Stimulated activated CD4-positive, alpha-beta T cell treated with anti-CD3 and anti-CD28 coated beads, TNF-alpha, amount 100 ng/mL, for 4 hours (primary cell): ENCODE data around the gene RNF40.

Experiments
- DNase-seq, 3 experiments: peaks; one replicate each; pipeline ENCODE4 v3.0.0-alpha.2; 2020; ENCODE audit warnings: low read depth in 3 of 3

RNF40 gene

DNA sequence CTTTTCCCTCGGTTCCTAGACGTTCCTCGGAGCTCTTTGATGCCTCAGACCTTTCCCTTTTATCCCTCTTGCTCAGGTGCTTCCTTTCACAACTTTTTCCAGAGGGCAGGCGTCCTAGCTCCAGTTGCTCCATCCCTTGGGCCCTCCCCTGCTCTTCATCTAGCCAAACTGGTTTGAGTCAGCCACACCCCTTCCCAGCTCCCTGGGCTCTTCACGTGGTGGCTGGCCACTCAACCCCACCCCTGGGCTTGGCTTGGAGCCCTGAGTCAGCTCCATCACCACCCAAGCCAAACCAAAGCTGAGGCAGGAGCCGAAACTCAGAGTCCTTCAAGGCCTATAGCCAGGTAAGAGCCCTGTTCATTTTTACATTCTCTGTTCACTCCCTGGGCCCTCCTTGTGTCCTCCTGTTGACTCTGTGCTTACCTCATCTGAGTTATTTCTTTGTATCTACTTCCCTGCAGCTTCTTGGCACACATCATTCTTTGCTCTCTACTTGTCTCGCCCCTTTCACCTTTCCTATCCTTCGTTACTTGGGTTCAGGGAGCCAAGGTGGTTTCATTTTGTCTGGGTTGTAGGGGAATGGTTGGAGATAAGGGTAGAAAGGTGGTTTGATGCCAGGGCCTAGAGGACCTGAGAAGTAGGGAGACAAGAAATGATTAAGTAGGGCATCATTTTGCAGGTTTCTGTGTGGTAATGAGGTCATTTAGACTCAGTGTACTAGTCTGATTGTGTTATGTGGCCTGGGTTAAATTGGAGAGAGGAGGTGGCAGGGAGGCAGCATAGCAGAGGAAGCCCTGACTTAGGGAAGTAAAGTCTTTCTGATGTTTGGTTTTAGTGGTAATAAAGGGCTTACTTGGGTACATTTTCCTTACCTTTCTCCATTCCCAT, 21.5 kb upstream of the RNF40 start:
- DNase-seq = no peak

DNA sequence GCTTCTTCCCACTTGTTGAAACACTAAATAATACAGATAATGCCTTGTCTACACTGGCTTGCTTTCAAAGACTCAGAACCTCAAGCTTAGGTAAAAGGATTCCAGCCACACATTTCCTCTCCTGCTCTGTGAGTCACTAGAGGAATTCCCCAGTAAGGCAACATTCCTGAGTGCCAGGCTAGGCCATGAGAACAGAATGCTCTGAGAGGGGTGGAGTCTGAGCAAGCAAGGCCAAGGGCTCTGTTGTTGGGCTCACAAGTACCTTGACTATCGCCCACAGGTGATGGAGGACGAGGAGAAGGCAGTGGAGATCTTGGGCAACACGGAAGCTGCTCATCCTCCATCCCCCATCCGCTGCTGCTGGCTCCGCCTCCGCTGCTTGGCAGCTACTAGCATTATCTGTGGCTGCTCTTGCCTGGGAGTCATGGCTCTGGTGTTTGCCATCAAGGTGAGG, 20.6 kb upstream of the RNF40 start:
- no peak for DNase-seq

DNA sequence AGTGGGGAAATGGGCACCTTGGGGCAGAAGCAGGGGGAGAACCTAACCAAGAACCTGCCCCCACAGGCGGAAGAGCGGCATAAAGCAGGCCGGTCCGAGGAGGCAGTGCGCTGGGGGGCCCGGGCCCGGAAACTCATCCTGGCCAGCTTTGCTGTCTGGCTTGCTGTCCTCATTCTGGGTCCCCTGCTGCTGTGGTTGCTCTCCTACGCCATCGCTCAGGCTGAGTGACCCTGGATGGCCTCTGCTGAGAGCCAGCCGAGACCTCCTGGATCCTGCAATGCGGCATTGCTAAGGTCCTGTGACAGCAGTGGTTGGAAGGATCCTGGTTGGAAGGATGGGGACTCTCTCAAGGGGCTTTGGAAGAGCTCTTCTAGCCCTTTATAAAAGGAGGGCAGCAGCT, 18.4 kb upstream of the RNF40 start:
- no peak for DNase-seq

DNA sequence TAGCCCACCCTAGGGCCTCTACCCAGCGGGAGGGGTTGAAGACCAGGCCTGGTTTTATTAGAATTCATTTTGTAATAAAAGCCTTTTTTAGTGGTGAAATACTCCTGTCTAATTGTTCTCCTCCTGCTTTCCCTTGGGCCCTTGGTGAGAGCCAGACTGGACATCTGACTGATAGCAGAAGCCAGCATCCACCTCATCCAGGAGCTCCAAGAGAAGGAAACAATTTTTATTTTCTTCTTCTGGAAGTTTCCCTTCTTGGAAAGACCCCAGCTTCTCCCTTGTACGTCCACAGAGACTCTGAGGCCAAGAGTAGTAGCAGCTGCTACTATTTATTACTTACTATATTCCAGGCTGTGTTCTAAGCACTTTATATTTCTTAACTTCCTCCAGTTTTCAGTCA, 17.9 kb upstream of the RNF40 start:
- no peak for DNase-seq

DNA sequence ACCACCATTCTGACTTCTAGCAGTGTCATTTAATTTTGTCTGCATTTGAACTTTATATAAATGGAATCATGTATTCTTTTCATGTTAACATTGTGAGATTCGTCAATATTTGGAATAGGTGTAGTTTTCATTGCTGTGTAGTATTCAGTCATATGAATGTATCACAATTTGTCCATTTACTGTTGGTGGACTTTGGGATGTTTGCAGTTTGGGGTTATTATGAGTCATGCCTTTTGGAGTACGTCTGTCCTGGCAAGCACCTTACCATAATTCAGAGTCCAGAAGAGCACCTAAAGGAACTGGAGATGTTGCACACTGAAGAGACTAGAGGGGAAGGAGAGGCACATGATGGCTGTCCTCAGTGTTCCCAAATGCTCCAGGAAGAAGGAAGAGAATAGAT, 17.0 kb upstream of the RNF40 start:
- no peak for DNase-seq

DNA sequence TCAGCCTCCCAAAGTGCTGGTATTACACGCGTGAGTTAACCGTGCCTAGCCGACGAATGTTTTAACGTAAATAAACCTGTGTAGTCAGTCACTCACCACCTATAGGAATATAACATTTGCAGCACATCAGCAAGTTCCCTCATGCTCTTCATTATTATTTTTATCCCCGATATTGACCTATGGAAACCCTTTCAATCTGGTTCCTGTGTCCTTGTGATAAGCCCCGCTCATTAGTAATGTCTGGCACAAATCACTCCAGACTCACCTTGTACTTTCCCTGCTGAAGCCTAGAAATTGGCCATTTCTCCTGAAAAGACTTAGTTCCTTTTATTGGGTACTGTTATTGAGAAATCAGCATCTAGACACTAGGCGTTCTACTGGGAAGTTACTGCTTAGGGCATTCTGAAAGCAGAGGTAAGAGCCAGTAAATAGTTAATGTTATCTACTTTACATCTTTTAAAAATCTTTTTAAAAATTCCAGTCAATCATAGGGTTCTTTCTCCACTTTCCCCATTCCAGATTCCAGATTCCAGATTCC, 15.4 kb upstream of the RNF40 start:
- DNase-seq = no peak

DNA sequence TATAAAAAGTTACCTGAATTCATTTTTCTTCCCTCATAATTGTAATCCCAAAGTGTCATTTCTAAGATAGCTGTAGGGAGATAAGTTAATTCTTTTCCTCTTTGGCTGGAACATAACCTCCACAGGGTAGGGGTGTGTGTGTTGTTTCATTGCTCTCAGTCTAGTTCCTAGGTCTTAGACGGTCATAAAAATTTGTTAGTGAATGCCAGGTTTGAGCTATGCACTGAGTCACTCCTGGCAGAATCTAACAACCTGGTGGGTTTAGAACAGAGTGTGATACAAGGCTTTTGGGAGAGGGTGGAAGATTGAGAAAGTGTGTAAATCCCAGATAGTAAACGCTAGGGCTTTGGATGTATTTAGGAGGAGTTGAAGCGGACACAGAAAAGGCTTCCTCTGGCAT, 14.8 kb upstream of the RNF40 start:
- no peak for DNase-seq

DNA sequence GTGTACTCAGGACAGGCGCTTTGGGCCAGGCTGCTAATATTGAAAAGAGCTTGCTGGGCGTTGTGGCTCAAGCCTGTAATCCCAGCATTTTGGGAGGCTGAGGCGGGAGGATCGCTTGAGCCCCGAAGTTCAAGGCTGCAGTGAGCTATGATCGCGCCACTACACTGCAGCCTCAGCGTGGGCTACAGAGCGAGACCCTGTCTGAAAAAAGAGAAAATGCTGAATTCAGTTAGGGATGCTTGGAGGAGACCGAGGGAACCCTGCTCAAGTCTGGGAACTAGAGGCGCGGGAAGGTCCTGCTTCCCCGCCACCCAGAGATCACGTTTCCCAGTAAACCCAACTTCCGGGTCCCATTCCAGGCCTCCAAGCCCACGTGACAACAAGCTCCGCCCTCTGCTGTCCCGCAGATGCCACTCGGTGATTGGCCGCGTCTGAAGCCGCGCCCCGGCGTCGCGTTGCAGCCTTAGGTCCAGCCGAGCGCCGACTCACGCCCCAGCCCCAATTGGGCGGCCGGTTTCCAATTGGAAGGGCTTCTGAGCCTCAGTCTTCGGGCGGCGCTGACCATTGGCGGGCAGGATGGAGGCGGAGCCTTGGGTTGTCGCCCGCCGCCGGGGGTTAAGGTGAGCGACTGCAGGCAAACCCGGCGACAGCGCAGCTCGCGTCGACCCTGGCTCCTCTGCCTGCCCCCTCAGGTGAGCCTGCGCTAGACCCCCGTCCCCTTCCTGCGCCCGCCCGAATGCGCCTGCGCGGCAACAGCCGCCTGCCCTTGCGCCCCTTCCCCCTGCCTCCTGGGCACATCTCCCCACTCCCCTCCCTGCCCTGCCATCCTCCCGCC, 14.1 kb upstream of the RNF40 start, which contains the start of gene PHKG2:
Gene PHKG2 (plus strand): TSS at position 627 of the 835 bp plus-strand sequence. CDS start 396 bp downstream, outside the sequence.
- peak; percentile 77 to 84 (median 83) for DNase-seq

DNA sequence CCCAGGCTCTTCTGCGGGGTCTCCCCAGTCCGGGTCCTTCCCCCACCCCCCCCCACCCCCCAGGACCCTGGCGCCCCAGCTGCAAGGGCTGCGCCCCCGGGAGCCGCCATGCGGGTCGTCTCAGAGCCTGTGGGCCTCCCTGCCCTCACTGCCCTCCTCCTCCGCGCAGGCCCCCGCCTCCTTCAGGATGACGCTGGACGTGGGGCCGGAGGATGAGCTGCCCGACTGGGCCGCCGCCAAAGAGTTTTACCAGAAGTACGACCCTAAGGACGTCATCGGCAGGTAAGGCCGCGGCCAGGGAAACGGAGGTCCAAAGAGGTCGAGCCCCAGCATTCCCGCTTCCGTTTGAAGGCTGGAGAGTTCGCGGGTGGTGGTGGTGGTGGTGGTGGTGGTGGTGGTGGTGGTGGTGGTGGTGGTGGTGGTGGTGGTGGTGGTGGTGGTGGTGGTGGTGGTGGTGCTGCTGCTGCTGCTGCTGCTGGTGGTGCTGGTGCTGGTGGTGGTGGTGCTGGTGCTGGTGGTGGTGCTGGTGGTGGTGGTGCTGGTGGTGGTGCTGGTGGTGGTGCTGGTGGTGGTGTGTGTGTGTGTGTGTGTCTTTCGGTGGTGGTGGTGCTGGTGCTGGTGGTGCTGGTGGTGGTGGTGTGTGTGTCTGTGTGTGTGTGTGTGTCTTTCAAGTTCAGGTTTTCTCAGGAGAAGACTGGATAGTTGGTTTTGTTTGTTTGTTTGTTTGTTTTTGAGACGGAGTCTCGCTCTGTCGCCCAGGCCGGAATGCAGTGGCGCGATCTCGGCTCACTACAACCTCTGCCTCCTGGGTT, 13.3 kb upstream of the RNF40 start:
- no peak for DNase-seq

DNA sequence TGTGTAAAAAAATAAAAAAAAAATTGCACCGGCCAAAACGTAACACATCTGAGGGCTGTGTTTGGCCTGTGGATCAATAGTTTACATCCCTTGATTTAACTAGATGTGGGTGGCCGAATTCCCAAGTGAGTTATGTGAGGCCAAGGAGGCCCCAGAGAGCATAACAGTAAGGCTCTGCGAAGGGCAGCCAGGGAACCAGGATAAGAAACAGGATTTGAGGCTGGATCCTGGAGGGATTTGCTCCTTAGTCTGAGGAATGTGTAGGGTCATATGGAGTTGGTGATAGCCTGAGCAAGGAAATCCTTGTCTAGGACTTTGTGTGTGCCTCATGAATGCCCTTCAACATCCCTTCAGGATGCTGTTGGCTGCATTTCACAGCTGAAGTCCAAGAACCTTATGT, 11.9 kb upstream of the RNF40 start:
- no peak for DNase-seq

DNA sequence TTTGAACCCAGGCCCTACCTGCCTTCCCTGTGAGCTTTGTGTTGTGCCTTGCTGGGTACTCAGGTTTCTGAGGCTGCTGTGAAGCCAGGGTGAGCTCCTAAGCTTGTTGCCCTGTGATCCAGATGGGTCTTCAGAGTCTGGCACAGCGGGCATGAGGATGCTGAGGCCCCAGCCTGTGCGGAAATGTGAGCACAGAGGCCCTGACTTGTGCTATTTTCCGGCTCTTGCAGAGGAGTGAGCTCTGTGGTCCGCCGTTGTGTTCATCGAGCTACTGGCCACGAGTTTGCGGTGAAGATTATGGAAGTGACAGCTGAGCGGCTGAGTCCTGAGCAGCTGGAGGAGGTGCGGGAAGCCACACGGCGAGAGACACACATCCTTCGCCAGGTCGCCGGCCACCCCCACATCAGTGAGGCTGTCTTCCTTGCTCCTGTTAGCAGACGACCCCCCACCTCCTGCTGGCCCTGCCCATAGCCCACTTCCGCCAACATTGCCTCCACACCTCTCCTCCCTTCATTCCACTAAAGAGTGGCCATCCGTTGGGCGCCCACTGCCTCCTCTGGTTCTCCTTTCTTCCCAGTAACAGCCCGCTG, 11.2 kb upstream of the RNF40 start:
- DNase-seq = no peak

DNA sequence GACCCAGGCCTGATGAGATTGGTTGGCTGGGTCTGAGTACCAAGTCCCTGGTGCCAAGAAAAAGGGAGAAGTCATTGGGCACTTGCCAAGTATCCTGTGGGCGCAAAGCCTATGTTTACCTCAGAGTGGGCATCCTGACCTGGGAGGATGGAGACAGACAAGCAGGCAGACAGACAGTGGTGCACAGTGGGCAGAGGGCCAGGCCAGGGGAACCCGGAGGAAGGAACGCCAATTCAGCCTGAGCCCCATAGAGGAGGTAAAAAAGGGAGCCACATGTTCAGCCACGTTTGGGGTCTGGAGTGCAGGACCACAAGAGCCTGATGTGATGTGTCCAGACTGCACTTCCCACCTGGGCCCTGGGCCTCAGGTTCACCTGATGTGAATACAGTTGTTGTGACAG, 8.5 kb upstream of the RNF40 start:
- DNase-seq = no peak

DNA sequence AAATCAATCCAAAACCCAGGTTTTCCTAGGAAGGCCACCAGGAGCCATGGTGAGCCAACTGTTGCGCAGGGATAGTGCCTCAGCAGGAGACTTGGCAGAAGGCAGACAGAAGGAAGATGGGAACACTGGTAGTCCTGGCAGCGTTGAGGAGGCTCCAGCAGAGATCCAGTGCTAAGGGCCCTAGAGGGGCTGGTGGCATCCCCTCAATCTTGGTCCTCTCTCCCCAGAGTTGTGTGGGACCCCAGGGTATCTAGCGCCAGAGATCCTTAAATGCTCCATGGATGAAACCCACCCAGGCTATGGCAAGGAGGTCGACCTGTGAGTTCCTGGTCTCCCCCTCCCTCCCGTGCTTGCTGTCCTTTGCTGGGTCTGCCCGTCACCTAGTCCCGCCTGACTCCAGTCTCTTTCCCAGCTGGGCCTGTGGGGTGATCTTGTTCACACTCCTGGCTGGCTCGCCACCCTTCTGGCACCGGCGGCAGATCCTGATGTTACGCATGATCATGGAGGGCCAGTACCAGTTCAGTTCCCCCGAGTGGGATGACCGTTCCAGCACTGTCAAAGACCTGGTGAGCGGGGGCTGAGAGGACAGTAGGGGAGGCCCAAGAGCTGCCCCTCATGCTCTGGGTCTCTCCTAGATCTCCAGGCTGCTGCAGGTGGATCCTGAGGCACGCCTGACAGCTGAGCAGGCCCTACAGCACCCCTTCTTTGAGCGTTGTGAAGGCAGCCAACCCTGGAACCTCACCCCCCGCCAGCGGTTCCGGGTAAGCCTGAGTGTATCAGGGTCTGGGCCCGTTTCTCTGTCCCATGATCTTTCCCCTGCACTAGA, 6.0 kb upstream of the RNF40 start:
- DNase-seq = no peak

DNA sequence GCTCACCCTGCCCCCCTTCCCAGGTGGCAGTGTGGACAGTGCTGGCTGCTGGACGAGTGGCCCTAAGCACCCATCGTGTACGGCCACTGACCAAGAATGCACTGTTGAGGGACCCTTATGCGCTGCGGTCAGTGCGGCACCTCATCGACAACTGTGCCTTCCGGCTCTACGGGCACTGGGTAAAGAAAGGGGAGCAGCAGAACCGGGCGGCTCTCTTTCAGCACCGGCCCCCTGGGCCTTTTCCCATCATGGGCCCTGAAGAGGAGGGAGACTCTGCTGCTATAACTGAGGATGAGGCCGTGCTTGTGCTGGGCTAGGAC, 5.4 kb upstream of the RNF40 start:
- no peak for DNase-seq

DNA sequence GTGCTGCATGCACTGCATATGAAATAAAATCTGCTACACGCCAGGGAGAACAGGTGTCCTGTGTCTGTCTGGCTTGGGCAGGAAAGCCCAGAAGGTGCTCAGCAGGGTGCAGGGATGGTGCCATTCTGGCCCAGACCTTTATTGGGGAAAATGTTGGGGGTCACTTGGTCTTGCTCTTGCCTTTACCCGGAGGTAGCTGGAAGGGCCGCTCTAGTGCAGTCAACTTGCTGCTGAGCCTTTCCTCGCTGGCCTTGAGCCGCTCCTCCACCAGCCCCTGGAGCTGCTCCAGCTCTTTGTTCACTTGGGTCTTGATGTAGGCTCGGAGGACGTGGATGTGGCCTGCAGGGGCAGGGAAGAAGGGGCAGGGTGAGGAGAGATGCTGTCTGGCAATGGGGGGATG, 4.8 kb upstream of the RNF40 start:
- DNase-seq = no peak

DNA sequence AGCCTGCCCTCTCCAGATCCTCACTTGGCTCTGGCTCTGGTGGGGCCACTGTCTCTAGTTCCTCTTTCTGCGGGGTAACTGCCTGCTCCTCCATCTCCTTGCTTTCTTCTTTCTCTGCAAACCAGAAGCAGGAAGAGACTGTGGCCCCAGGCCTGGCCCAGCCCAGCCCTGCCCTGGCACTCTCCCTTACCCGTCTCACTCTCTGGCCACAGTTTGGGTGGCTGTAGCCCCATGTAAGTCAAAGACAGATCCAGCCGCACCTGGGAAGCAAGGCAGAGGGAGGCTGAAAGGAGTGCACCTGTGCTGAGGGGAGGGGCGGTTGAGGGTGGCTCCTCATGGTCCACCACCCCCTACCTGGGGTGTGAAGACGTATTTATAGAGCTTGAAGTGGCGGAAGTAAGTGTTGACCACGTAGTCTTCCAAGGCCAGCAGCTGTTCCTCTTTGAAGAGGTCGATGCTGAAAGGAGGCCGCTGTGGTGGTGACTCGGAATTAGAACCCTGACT, 3.1 kb upstream of the RNF40 start:
- no peak for DNase-seq

DNA sequence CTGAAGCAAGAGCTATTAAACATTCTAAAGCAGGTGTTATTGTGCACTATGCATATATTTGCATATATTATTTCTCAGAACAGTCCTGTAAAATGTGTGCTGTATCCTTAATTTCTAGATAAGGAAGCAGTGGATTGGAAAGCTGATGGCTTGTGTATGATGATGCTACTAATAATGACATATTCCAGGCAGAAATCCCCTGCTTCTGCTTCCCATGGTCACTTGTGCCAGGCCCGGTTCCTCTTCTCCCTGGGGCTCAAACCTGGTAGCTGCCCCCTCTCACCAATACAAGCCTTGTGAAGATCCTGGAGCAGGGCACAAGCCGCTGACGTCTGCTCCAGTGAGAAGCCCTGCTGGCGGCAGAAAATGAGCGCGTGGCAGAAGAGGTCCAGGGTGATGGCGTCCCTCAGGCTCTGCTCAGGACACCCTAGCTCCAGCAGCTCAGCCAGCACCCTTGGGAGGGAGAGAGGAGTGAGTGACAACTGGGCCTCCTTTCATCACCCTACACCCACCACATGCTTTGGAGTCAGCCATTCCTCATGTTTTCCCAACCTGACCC, 2.0 kb upstream of the RNF40 start:
- DNase-seq = no peak

DNA sequence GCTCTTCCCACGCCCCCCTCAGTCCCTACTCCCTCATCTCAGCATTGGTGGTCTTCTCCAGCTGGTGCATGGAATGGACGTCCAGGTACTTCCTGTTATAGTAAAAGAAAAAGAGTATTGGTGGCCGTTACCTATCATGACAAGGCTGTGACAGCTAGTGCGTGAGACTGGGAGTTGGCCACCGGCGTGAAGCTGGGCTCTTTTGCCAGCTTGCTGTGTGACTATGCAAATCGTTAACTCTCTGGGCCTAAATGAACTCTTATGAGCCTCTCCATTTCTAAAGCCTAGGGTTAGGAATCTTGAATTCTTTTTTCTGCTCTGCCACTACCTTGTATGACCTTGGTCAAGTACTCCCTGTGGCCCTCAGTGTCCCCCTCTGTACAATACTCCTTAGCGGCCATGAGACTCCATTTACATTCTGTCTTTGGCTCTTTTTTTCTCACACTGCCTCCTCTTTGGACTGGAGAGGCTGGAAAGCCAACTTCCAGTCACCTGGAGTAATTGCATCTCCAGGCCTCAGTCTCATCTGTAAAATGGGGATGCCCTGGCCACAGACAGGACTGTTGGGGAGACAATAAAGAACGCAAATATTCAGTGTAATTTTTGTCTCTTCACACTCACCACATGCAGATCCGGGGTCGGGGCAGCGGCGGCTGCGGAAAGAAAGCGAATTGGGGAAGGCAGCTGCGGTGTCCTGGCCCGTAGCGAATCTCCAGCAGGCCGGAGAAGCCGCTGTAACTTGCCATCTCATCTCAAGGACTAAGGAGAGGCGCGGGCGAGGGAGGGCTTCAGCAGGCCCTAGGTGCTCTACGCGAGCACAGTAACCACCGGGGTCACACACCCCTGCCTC, 1.3 kb upstream of the RNF40 start:
- no peak for DNase-seq

DNA sequence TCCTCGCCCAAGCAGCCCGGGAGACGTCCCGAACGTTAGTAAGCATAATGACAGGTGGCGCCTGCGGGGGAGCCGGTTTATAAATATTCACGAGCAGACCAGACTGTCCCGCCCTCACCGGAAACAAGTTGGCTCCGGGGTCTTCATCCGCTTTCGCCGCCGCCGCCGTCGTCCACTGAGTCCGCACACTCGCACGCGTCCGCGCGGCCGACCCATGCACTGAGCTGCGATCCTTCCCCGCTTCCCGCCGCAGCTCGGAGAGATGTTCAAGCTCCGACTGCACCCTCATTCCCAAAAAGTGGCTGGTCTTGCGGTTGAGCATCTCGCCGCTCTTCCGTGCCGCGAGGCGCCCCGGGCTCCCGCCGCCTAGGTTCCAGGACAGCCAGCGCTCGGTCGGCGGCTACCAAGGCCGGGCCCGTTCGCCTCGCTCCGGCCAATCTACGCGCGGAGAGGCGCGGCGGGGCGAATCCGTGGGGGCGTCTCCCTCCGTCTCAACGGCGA, 645 bp upstream of the RNF40 start:
- peak in 1 of 3 experiments; percentile 18 for DNase-seq
